Trophoblast cell (in vitro differentiated cells and primary cell): ENCODE data around the gene NLK.
A peak's percentile ranks its signal among the peaks of the same experiment; 100 is the strongest.

ENCODE experiments used
- DNase-seq, 2 donors: peaks; one replicate each; pipeline ENCODE4 v3.0.0-alpha.2; 2016
- H2AFZ ChIP-seq: 2 replicates; pipeline ENCODE4 v1.6.1; 2013; ENCODE audit warnings: low read length, moderate library complexity, mild to moderate bottlenecking; ENCODE audit not compliant: insufficient read depth, poor library complexity
- H2AK5ac ChIP-seq: 2 replicates; pipeline ENCODE4 v1.6.1; 2013; ENCODE audit warnings: mild to moderate bottlenecking, low read length
- H2BK120ac ChIP-seq: 2 replicates; pipeline ENCODE4 v1.6.1; 2013; ENCODE audit warnings: low read length, mild to moderate bottlenecking, moderate library complexity; ENCODE audit not compliant: insufficient read depth, poor library complexity
- H2BK12ac ChIP-seq: 2 replicates; pipeline ENCODE4 v1.6.1; 2013; ENCODE audit warnings: mild to moderate bottlenecking, low read length, moderate library complexity
- H2BK5ac ChIP-seq: 2 replicates; pipeline ENCODE4 v1.6.1; 2013; ENCODE audit warnings: low read length, low read depth, moderate library complexity, mild to moderate bottlenecking; ENCODE audit not compliant: poor library complexity
- H3K14ac ChIP-seq: 2 replicates; pipeline ENCODE4 v1.6.1; 2013; ENCODE audit warnings: mild to moderate bottlenecking, low read length
- H3K18ac ChIP-seq: 2 replicates; pipeline ENCODE4 v1.6.1; 2013; ENCODE audit warnings: mild to moderate bottlenecking, low read length
- H3K23ac ChIP-seq: 2 replicates; pipeline ENCODE4 v1.6.1; 2013; ENCODE audit warnings: low read length
- H3K27ac ChIP-seq: 2 replicates; pipeline ENCODE4 v1.5.1; 2013; ENCODE audit warnings: low read depth, mild to moderate bottlenecking, inconsistent platforms, low read length, moderate library complexity
- H3K27me3 ChIP-seq: 2 replicates; pipeline ENCODE4 v1.6.1; 2013; ENCODE audit warnings: inconsistent platforms, mild to moderate bottlenecking, low read length, moderate library complexity; ENCODE audit not compliant: insufficient read depth
- H3K36me3 ChIP-seq, 2 experiments: 1 replicate in 1 of 2; 2 replicates in 1 of 2; pipeline ENCODE4 v1.6.1; 2013; ENCODE audit warnings: low read length in 2 of 2, mild to moderate bottlenecking in 2 of 2, moderate library complexity in 1 of 2; ENCODE audit not compliant: insufficient read depth in 2 of 2, control insufficient read depth in 1 of 2
- H3K4ac ChIP-seq: 2 replicates; pipeline ENCODE4 v1.6.1; 2013; ENCODE audit warnings: low read depth, mild to moderate bottlenecking, low read length, moderate library complexity
- H3K4me1 ChIP-seq, 2 experiments: 1 replicate in 1 of 2; 2 replicates in 1 of 2; pipeline ENCODE4 v1.6.1; 2013; ENCODE audit warnings: low read length in 2 of 2, mild to moderate bottlenecking in 2 of 2, moderate library complexity in 1 of 2; ENCODE audit not compliant: insufficient read depth in 2 of 2, control insufficient read depth in 1 of 2
- H3K4me2 ChIP-seq: 2 replicates; pipeline ENCODE4 v1.6.1; 2013; ENCODE audit warnings: inconsistent platforms, mild to moderate bottlenecking, low read length, moderate library complexity
- H3K4me3 ChIP-seq: 2 replicates; pipeline ENCODE4 v1.5.1; 2013; ENCODE audit warnings: mild to moderate bottlenecking, low read depth, low read length, inconsistent platforms
- H3K79me1 ChIP-seq: one replicate; pipeline ENCODE4 v1.6.1; 2013; ENCODE audit warnings: low read length
- H3K79me2 ChIP-seq: 2 replicates; pipeline ENCODE4 v1.6.1; 2013; ENCODE audit warnings: low read length, mild to moderate bottlenecking; ENCODE audit not compliant: control insufficient read depth, insufficient read depth, poor library complexity
- H3K9ac ChIP-seq: 2 replicates; pipeline ENCODE4 v1.6.1; 2013; ENCODE audit warnings: mild to moderate bottlenecking, low read length
- H3K9me3 ChIP-seq: 2 replicates; pipeline ENCODE4 v1.6.1; 2013; ENCODE audit warnings: low read depth, mild to moderate bottlenecking, control low read depth, inconsistent platforms, low read length; ENCODE audit not compliant: insufficient read depth
- H4K12ac ChIP-seq: 2 replicates; pipeline ENCODE4 v1.6.1; 2013; ENCODE audit warnings: low read depth, mild to moderate bottlenecking, low read length, moderate library complexity
- H4K8ac ChIP-seq: 2 replicates; pipeline ENCODE4 v1.6.1; 2013; ENCODE audit warnings: low read depth, mild to moderate bottlenecking, low read length, moderate library complexity
- H4K91ac ChIP-seq: one replicate; pipeline ENCODE4 v1.6.1; 2013; ENCODE audit warnings: low read depth, mild to moderate bottlenecking, low read length, moderate library complexity
- WGBS: extraction: QIAGEN DNeasy Blood & Tissue Kit; methylation state at CpG from one replicate; pipeline ENCODE4 v1.1.7; 2013; ENCODE audit warnings: missing lambda C conversion rate; ENCODE audit not compliant: insufficient read length, insufficient coverage; ENCODE audit errors: extremely low coverage; 5-methylcytosine and 5-hydroxymethylcytosine counted together

The NLK gene

GRCh38 chr17:28128779-28129178, 86.3 kb downstream of the NLK start:
- H2BK120ac ChIP-seq, result no peak overlapping the region
- no peak for DNase-seq
- H3K23ac ChIP-seq, result no peak overlapping the region
- no peak overlapping the region for H3K18ac ChIP-seq
- no peak overlapping the region for H2AFZ ChIP-seq
- H4K12ac ChIP-seq, result no peak overlapping the region
- no peak overlapping the region for H4K91ac ChIP-seq
- H3K9me3 ChIP-seq, result no peaks in the 10 kb centered on the region
- no peak overlapping the region for H3K4ac ChIP-seq
- peaks cover 0 to 8% of the 10 kb centered on the region in 2 experiments for H3K36me3 ChIP-seq
- H4K8ac ChIP-seq, result no peak overlapping the region
- no peak overlapping the region for H2BK5ac ChIP-seq
- no peaks in the 10 kb centered on the region for H3K79me1 ChIP-seq
- no peaks in the 10 kb centered on the region for H3K27me3 ChIP-seq
- H3K4me3 ChIP-seq, result no peak overlapping the region
- no peak overlapping the region for H2AK5ac ChIP-seq
- no CpG with 5 or more reads among the region's 1 CpG for WGBS
- H3K9ac ChIP-seq, result no peak overlapping the region
- H3K4me2 ChIP-seq, result no peak overlapping the region
- H2BK12ac ChIP-seq, result no peak overlapping the region
- no peaks in the 10 kb centered on the region for H3K4me1 ChIP-seq
- no peaks in the 10 kb centered on the region for H3K79me2 ChIP-seq
- H3K14ac ChIP-seq, result no peak overlapping the region
- H3K27ac ChIP-seq, result no peak overlapping the region

DNA sequence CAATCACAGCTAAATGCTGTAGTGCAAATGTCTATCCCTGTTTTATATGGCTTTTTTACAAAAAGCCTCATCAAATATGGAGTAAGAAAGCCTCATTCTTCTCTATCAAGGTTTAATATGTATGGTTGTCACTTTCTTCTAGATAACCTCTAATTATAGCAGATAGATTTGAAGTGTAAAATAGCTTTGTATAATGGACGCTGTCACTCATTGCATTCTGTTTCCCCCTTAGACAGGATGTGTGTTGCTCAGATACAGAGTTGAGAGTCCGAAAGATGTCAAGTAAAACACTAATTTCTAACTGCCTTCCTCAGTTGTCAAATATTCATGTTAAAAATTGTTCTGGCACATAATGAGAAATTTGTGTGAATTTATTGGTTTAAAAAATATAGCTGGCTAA, 88.0 kb downstream of the NLK start:
- Histone ChIP-seq H3K14ac (no peak overlapping the region), H3K79me1 (no peaks in the 10 kb centered on the region), H3K9me3 (no peaks in the 10 kb centered on the region), H3K4me2 (no peak overlapping the region), H3K4me1 (no peaks in the 10 kb centered on the region), H3K23ac (no peak overlapping the region), H4K12ac (no peak overlapping the region), H3K4me3 (no peak overlapping the region), H2AK5ac (no peak overlapping the region), H2AFZ (no peak overlapping the region), H3K79me2 (no peaks in the 10 kb centered on the region), H2BK12ac (no peak overlapping the region), H4K8ac (no peak overlapping the region), H3K27me3 (no peaks in the 10 kb centered on the region), H4K91ac (no peak overlapping the region), H3K4ac (no peak overlapping the region), H3K36me3 (peaks cover 4 to 10% of the 10 kb centered on the region in 2 experiments), H2BK5ac (no peak overlapping the region), H3K18ac (no peak overlapping the region), H3K9ac (no peak overlapping the region), H3K27ac (no peak overlapping the region), H2BK120ac (no peak overlapping the region)
- no peak for DNase-seq
- WGBS, result no CpG with 5 or more reads among the region's 2 CpGs

DNA sequence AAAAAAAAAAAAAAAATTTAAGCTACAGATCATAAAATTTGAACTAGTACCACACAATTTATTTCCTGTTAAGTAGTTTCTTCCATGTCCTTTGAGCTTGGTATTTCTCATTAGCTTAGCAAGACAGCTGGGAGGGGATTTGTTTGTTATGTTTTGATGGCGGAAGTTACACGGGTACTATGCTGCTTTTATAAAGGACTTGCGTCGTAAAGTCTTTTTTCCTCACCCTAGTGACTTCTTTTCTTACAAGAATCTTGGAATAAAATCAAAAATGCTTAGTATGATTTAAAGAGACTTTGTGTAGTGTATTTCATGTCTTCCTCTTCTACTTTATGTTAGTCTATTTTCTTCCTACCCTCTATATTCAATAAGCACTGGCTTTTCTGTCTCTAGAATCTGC, 89.1 kb downstream of the NLK start:
- no peak for DNase-seq
- Histone ChIP-seq H3K14ac (no peak overlapping the region), H2BK12ac (no peak overlapping the region), H3K36me3 (peaks cover 4 to 10% of the 10 kb centered on the region in 2 experiments), H2AK5ac (no peak overlapping the region), H4K91ac (no peak overlapping the region), H3K27ac (no peak overlapping the region), H3K79me1 (no peaks in the 10 kb centered on the region), H2BK5ac (no peak overlapping the region), H3K9me3 (no peaks in the 10 kb centered on the region), H3K4me1 (no peaks in the 10 kb centered on the region), H2AFZ (no peak overlapping the region), H2BK120ac (no peak overlapping the region), H3K4me2 (no peak overlapping the region), H3K4me3 (no peak overlapping the region), H3K27me3 (no peaks in the 10 kb centered on the region), H3K9ac (no peak overlapping the region), H4K12ac (no peak overlapping the region), H3K18ac (no peak overlapping the region), H3K23ac (no peak overlapping the region), H4K8ac (no peak overlapping the region), H3K4ac (no peak overlapping the region), H3K79me2 (no peaks in the 10 kb centered on the region)
- no CpG with 5 or more reads among the region's 4 CpGs for WGBS

DNA sequence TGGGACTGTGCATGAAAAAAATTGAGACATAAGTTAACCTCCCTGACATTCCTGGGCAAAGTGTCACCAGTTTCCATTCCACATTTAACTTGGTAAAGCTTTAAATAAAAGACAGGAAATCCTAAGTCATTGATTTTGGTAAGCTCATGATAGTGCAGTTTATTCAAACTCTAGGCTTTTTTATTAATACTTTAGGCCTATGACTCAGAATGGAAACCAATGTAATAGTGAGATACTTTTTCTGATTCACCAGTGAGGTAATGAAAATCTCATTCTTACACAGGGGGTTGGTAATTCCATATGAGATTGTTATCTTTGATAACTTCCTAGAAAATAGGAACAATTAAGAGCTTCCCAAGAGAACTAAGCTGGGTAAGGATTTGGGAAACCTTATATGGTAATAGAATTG, 91.1 kb downstream of the NLK start:
- Histone ChIP-seq H3K79me1 (no peaks in the 10 kb centered on the region), H3K36me3 (peaks cover 4 to 10% of the 10 kb centered on the region in 2 experiments), H2BK12ac (no peak overlapping the region), H3K9ac (no peak overlapping the region), H3K4me2 (no peak overlapping the region), H4K91ac (no peak overlapping the region), H2BK120ac (no peak overlapping the region), H3K14ac (no peak overlapping the region), H3K4ac (no peak overlapping the region), H3K4me1 (no peaks in the 10 kb centered on the region), H2BK5ac (no peak overlapping the region), H3K23ac (no peak overlapping the region), H3K9me3 (no peaks in the 10 kb centered on the region), H3K27ac (no peak overlapping the region), H2AFZ (no peak overlapping the region), H2AK5ac (no peak overlapping the region), H3K18ac (no peak overlapping the region), H3K79me2 (no peaks in the 10 kb centered on the region), H4K12ac (no peak overlapping the region), H4K8ac (no peak overlapping the region), H3K4me3 (no peak overlapping the region), H3K27me3 (no peaks in the 10 kb centered on the region)
- peak in 1 of 2 donors; percentile 3 for DNase-seq
